HepG2 (cell line): ENCODE data around the gene IMPDH1. TPM values are rescaled to one million over a fixed set of nuclear protein-coding genes. Genes with fewer than 3 reads are reported as not detected.

Source experiments
- ATAC-seq: fragments of 200-7000 bp; cut with Tn5 transposase; 3 replicates; pipeline ENCODE4 v1.9.1; 2020; ENCODE audit warnings: mild to moderate bottlenecking, moderate library complexity
- BruUV-seq: library from RNA; stranded (reverse); fragments of 400-500 nt; replicated peaks from 2 replicates; lab custom pipeline; 2021; lab: Mats Ljungman, UMichigan
- CTCF ChIA-PET: fragments of 300-600 bp; formaldehyde crosslinking; extraction: SDS; loops from one replicate; lab custom pipeline; 2021; ENCODE audit warnings: low total read pairs, inconsistent platforms, low intra/inter-chr PET ratio; lab: Yijun Ruan, JAX
- POLR2A ChIA-PET: fragments of 350-600 bp; sonication (Branson Sonifier 250); formaldehyde crosslinking; loops from one replicate; lab custom pipeline; 2020; ENCODE audit warnings: antibody characterized with exemption, inconsistent platforms; lab: Yijun Ruan, JAX
- DNase-seq: peaks from one replicate; pipeline ENCODE4 v3.0.0-alpha.2; 2015; ENCODE audit warnings: low spot score
- FAIRE-seq: peaks from 3 replicates; lab custom pipeline; 2011; peaks lifted over from hg19 to GRCh38; lab: Jason Lieb, UNC
- H2AFZ ChIP-seq: one replicate; pipeline ENCODE4 v1.6.1; 2011; ENCODE audit warnings: low read length, inconsistent platforms
- H3K27ac ChIP-seq: fragments of 300-600 bp; 3 replicates; pipeline ENCODE4 v1.8.0; 2011; ENCODE audit warnings: mixed run types, mild to moderate bottlenecking, mixed read lengths, low read length, inconsistent platforms; ENCODE audit not compliant: insufficient read depth; ENCODE audit errors: extremely low read length
- H3K27me3 ChIP-seq, 2 experiments: fragments of 200-600 bp in 1 of 2; 2 replicates in 1 of 2; 3 replicates in 1 of 2; pipeline versions ENCODE4 v1.6.0 to v1.8.0; 2011; ENCODE audit warnings: low read length in 2 of 2, mild to moderate bottlenecking in 2 of 2, moderate library complexity in 2 of 2, inconsistent platforms in 1 of 2; ENCODE audit not compliant: insufficient read depth in 2 of 2, control insufficient read depth in 1 of 2
- H3K36me3 ChIP-seq, 2 experiments: fragments of 200-600 bp in 1 of 2; replicated peaks in 1 of 2; 2 replicates in 1 of 2; 3 replicates in 1 of 2; pipeline versions ENCODE4 v1.5.1 to v1.8.0; 2011; ENCODE audit warnings: low read length in 2 of 2, inconsistent platforms in 1 of 2; ENCODE audit not compliant: insufficient read depth in 2 of 2, control insufficient read depth in 1 of 2
- H3K4me1 ChIP-seq: 2 replicates; pipeline ENCODE4 v1.5.1; 2012; ENCODE audit warnings: low read length, inconsistent platforms; ENCODE audit not compliant: insufficient read depth
- H3K4me2 ChIP-seq: 2 replicates; pipeline ENCODE4 v1.6.0; 2011; ENCODE audit warnings: low read depth, low read length, inconsistent platforms
- H3K4me3 ChIP-seq, 3 experiments: fragments of 200-600 bp in 1 of 3; sonication (generic), shearing (Covaris generic) in 1 of 3; replicated peaks in 1 of 3; 2 replicates each; pipeline ENCODE4 v1.5.1; 2011 to 2016; ENCODE audit warnings: low read length in 3 of 3, inconsistent platforms in 2 of 3, low read depth in 2 of 3, mild to moderate bottlenecking in 2 of 3, control low read depth in 1 of 3, mixed read lengths in 1 of 3; ENCODE audit not compliant: insufficient read depth in 1 of 3
- H3K79me2 ChIP-seq: one replicate; pipeline ENCODE4 v1.6.1; 2011; ENCODE audit warnings: low read length, inconsistent platforms; ENCODE audit not compliant: insufficient read depth
- H3K9ac ChIP-seq: 2 replicates; pipeline ENCODE4 v1.6.0; 2011; ENCODE audit warnings: mild to moderate bottlenecking, low read depth, low read length, inconsistent platforms; ENCODE audit not compliant: insufficient read depth
- H3K9me3 ChIP-seq: 2 replicates; pipeline ENCODE4 v1.5.1; 2012; ENCODE audit warnings: mild to moderate bottlenecking, low read length
- H4K20me1 ChIP-seq: 2 replicates; pipeline ENCODE4 v1.6.0; 2011; ENCODE audit warnings: inconsistent platforms, mild to moderate bottlenecking, low read length, moderate library complexity; ENCODE audit not compliant: insufficient read depth
- ELF1 ChIP-seq: sonication (generic); formaldehyde crosslinking; IDR thresholded peaks from 2 replicates; pipeline ENCODE4 v1.4.0; 2020; ENCODE audit warnings: missing genetic modification reagents
- FIP1L1 ChIP-seq: fragments of 200-400 bp; formaldehyde crosslinking; IDR thresholded peaks from 2 replicates; pipeline ENCODE4 v1.6.1; 2018; ENCODE audit warnings: low read depth, mild to moderate bottlenecking, low read length, moderate library complexity, borderline replicate concordance; ENCODE audit not compliant: insufficient read depth
- JDP2 ChIP-seq: sonication (generic); formaldehyde crosslinking; IDR thresholded peaks from 2 replicates; pipeline ENCODE4 v1.8.1; 2022; ENCODE audit warnings: missing genetic modification reagents, borderline replicate concordance
- MIXL1 ChIP-seq: IDR thresholded peaks from 2 replicates; pipeline ENCODE4 v1.6.1; 2016
- NFYB ChIP-seq: sonication (generic); formaldehyde crosslinking; IDR thresholded peaks from 2 replicates; pipeline ENCODE4 v1.4.0; 2020; ENCODE audit warnings: missing genetic modification reagents
- NFYC ChIP-seq: IDR thresholded peaks from 2 replicates; pipeline ENCODE4 v1.6.1; 2016; ENCODE audit warnings: missing genetic modification reagents, missing compliant biosample characterization
- SMARCC2 ChIP-seq: fragments of 450-650 bp; IDR thresholded peaks from 2 replicates; pipeline ENCODE4 v1.6.1; 2017; ENCODE audit warnings: antibody characterized with exemption, mild to moderate bottlenecking
- SMC3 ChIP-seq: IDR thresholded peaks from 2 replicates; pipeline ENCODE4 v1.6.1; 2011; ENCODE audit warnings: low read length, improper control_type of control experiment
- ZKSCAN1 ChIP-seq: fragments of 150-350 bp; IDR thresholded peaks from 2 replicates; pipeline ENCODE4 v1.6.1; 2014; ENCODE audit warnings: low read length
- ZNF703 ChIP-seq: sonication (generic); formaldehyde crosslinking; IDR thresholded peaks from 2 replicates; pipeline ENCODE4 v1.5.1; 2020; ENCODE audit warnings: missing genetic modification reagents, mild to moderate bottlenecking, moderate library complexity, borderline replicate concordance
- WGBS: methylation state at CpG from one replicate; pipeline ENCODE4 v1.1.6; 2017; ENCODE audit warnings: low lambda C conversion rate; 5-methylcytosine and 5-hydroxymethylcytosine counted together
- in situ Hi-C: cut with HindIII; loops from 2 replicates; pipeline ENCODE4 v1.10.0; 2017; ENCODE audit warnings: low pct_unique_long_range_greater_than_20kb; ENCODE audit not compliant: extremely low pct_ligation_motif_present
- intact Hi-C: fragments of 100-400 bp; cut with micrococcal nuclease; formaldehyde crosslinking; loops from one replicate; pipeline ENCODE4 v1.10.0; 2022; ENCODE audit not compliant: unreplicated experiment
- polyA plus RNA-seq, 8 experiments: library from polyadenylated mRNA; depleted of rRNA in 3 of 8; stranded (reverse) in 7 of 8; unstranded in 1 of 8; fragments of >200 nt; fragmentation: Illumina TruSeq in 4 of 8; extraction: Trizol in 4 of 8; gene quantifications; 2 replicates each; pipeline versions ENCODE4 v1.2.1 to v1.2.3, GENCODE V29; 2011 to 2016; ENCODE audit warnings: low read depth in 4 of 8, missing spikeins in 1 of 8, mixed read lengths in 1 of 8; ENCODE audit not compliant: insufficient read depth in 1 of 8
- total RNA-seq, 5 experiments: library from RNA; depleted of rRNA; stranded (reverse); fragments of >200 nt; fragmentation: Illumina TruSeq; extraction: Trizol; gene quantifications; 2 replicates each; pipeline ENCODE4 v1.2.3, GENCODE V29; 2016; ENCODE audit warnings: low read depth in 1 of 5
- TF ChIP-seq, protein P1 (sequence below): sonication (generic); formaldehyde crosslinking; IDR thresholded peaks from 2 replicates; pipeline ENCODE4 v1.5.0; 2020; ENCODE audit warnings: mild to moderate bottlenecking, missing genetic modification reagents, moderate library complexity
- TF ChIP-seq, protein P2 (sequence below): IDR thresholded peaks from 2 replicates; pipeline ENCODE4 v1.6.1; 2012; ENCODE audit warnings: low read depth, low read length, improper control_type of control experiment
- TF ChIP-seq, protein P3 (sequence below): sonication (generic); formaldehyde crosslinking; IDR thresholded peaks from 2 replicates; pipeline ENCODE4 v1.5.0; 2020; ENCODE audit warnings: mild to moderate bottlenecking, missing genetic modification reagents

IMPDH1 gene
- total and polyA plus RNA-seq, 2 of the 13 experiments (the other 11 are each of a cell fraction or from before 2014, with no cell fraction given) = 22.8 to 34.0 TPM

DNA sequence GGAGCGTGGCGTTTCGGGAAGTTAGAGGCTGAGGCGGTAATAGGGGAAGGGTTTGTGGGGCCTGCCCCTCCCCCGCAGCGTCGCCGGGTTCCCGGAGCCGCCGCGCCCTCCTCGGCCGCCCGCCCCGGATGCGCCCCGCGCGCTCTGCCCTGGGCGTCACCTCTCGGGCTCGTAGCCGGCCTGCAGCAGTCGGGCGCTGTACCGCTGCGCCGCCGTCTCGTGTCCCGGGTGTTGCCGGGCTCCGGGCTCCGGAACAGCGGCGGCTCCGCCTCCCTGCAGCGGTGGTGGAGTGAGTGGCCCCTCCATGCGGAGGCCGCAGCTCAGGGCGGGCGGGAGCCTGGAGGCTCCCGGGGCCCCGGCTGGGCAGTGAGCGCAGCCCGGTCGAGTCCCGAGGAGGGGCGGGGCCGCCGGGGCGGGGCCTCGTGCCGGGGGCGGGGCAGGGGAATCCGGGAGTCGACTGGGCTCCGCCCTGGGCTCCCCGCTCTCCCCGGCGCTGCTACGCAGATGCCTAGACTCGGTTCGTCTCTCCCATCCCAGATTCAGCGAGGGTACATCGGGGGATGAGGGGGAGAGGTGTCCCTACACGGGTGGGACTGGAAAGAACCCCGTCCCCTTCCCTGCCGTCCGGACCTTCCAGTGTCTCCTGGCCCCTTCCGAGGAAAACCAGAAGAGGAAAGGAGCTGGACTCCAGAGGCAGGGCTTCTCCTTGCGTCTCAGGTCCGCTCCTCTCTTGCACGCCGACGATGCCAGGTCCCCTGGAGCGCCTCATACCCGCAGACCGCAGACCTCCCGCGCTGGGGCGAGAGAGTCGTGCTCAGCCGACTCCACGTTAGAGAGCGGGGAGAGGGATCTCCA lies at the start of gene IMPDH1 (continued):
- TF ChIP-seq, protein P1, sequence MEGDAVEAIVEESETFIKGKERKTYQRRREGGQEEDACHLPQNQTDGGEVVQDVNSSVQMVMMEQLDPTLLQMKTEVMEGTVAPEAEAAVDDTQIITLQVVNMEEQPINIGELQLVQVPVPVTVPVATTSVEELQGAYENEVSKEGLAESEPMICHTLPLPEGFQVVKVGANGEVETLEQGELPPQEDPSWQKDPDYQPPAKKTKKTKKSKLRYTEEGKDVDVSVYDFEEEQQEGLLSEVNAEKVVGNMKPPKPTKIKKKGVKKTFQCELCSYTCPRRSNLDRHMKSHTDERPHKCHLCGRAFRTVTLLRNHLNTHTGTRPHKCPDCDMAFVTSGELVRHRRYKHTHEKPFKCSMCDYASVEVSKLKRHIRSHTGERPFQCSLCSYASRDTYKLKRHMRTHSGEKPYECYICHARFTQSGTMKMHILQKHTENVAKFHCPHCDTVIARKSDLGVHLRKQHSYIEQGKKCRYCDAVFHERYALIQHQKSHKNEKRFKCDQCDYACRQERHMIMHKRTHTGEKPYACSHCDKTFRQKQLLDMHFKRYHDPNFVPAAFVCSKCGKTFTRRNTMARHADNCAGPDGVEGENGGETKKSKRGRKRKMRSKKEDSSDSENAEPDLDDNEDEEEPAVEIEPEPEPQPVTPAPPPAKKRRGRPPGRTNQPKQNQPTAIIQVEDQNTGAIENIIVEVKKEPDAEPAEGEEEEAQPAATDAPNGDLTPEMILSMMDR = no peak
- TF ChIP-seq ZKSCAN1 = no peak

DNA sequence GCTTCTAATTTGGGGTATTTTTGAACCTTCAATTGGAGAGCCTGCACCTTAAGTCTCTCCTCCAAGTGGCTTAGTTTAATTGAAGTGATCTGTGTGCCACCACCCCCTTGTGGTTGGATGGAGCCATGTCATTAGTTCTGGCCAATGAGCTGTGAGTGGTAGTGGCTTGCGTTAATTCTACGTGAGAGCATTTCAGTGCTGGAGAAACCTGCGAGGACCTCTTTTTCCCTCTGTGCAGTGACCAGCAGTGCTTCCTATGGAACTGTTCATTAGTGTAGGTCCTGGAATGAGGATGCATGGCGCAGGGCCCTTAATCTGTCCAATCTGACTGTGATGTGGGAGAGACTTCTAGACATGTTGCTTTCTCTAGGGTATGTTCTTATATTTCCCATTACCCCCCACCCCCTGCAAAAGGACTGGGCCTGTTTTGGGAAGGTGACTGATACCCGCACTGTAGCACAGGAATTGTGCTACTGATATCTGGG lies 49.7 kb upstream of the IMPDH1 start:
- Histone ChIP-seq H2AFZ (no peak overlapping the region), H3K79me2 (peaks cover 15% of the 10 kb centered on the region), H3K27me3 (peaks cover 0 to 3% of the 10 kb centered on the region in 2 experiments; a peak in 1 of 5 replicates), H3K4me1 (peaks cover 47% of the 10 kb centered on the region), H3K4me3 (no peak overlapping the region), H3K36me3 (no peaks in the 10 kb centered on the region), H3K9ac (no peak overlapping the region), H3K27ac (no peak overlapping the region), H3K4me2 (no peak overlapping the region), H3K9me3 (no peaks in the 10 kb centered on the region), H4K20me1 (peaks cover 8% of the 10 kb centered on the region)
- ChIA-PET POLR2A (interaction anchor here (1.0 to 1.5 kb wide), 4 partner anchors 24 to 36 kb away, joined by 3 to 7 read pairs (median 4); no protein-coding TSS in a partner anchor), CTCF (interaction anchor here (6.8 kb wide), 1 partner anchor 31 kb away, joined by 140 read pairs; no protein-coding TSS in a partner anchor)
- peak; percentile 40 for ATAC-seq
- DNase-seq = peak; percentile 53
- intact Hi-C loops (loop anchor here (1.0 kb wide), 1 partner anchor 61 kb away; no protein-coding TSS in a partner anchor), in situ Hi-C loops (loop anchor here (5.0 kb wide), 2 partner anchors 37 to 62 kb away; no protein-coding TSS in a partner anchor)
- 77% methylated on average over 5 of the region's 5 CpGs for WGBS
- FAIRE-seq = no peak
- BruUV-seq = no TSS peak
- TF ChIP-seq, protein P2, sequence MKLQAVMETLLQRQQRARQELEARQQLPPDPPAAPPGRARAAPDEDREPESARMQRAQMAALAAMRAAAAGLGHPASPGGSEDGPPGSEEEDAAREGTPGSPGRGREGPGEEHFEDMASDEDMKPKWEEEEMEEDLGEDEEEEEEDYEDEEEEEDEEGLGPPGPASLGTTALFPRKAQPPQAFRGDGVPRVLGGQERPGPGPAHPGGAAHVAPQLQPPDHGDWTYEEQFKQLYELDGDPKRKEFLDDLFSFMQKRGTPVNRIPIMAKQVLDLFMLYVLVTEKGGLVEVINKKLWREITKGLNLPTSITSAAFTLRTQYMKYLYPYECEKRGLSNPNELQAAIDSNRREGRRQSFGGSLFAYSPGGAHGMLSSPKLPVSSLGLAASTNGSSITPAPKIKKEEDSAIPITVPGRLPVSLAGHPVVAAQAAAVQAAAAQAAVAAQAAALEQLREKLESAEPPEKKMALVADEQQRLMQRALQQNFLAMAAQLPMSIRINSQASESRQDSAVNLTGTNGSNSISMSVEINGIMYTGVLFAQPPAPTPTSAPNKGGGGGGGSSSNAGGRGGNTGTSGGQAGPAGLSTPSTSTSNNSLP = 0 out of 2 replicates have a peak, but pooled peaks have one; percentile 46
- TF ChIP-seq ZNF703 (CRISPR knock-in tag) (no peak), NFYB (CRISPR knock-in tag) (peak; percentile 57; the same call in 1 of the 2 replicates), FIP1L1 (no peak), JDP2 (CRISPR knock-in tag) (no peak), ELF1 (CRISPR knock-in tag) (no peak), SMARCC2 (no peak), MIXL1 (CRISPR knock-in tag) (peak; percentile 55; the same call in 1 of the 2 replicates), SMC3 (peak; percentile 64), NFYC (CRISPR knock-in tag) (0 out of 2 replicates have a peak, but pooled peaks have one; percentile 27)
- TF ChIP-seq, protein P3, sequence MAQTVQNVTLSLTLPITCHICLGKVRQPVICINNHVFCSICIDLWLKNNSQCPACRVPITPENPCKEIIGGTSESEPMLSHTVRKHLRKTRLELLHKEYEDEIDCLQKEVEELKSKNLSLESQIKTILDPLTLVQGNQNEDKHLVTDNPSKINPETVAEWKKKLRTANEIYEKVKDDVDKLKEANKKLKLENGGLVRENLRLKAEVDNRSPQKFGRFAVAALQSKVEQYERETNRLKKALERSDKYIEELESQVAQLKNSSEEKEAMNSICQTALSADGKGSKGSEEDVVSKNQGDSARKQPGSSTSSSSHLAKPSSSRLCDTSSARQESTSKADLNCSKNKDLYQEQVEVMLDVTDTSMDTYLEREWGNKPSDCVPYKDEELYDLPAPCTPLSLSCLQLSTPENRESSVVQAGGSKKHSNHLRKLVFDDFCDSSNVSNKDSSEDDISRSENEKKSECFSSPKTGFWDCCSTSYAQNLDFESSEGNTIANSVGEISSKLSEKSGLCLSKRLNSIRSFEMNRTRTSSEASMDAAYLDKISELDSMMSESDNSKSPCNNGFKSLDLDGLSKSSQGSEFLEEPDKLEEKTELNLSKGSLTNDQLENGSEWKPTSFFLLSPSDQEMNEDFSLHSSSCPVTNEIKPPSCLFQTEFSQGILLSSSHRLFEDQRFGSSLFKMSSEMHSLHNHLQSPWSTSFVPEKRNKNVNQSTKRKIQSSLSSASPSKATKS = no peak
- TF ChIP-seq, protein P1 = peak; percentile 71
